HepG2 (cell line): ENCODE data around the gene LRRN4. TPM values are rescaled to one million over a fixed set of nuclear protein-coding genes. Genes with fewer than 3 reads are reported as not detected.

Experiments used
- ARNT2 ChIP-seq: sonication (generic); formaldehyde crosslinking; IDR thresholded peaks from 2 replicates; pipeline ENCODE4 v1.8.0; 2022; ENCODE audit warnings: mild to moderate bottlenecking, low read depth, missing genetic modification reagents, moderate library complexity
- DZIP1 ChIP-seq: sonication (generic); formaldehyde crosslinking; IDR thresholded peaks from 2 replicates; pipeline ENCODE4 v1.5.0; 2020; ENCODE audit warnings: mild to moderate bottlenecking, missing genetic modification reagents
- KLF15 ChIP-seq: sonication (generic); formaldehyde crosslinking; IDR thresholded peaks from 2 replicates; pipeline ENCODE4 v1.8.1; 2023; ENCODE audit warnings: borderline replicate concordance, mild to moderate bottlenecking, inconsistent platforms, missing genetic modification reagents, mixed read lengths
- MXD3 ChIP-seq: IDR thresholded peaks from 2 replicates; pipeline ENCODE4 v1.6.1; 2016; ENCODE audit warnings: mild to moderate bottlenecking, missing biosample characterization, missing genetic modification reagents
- PAWR ChIP-seq: sonication (generic); formaldehyde crosslinking; IDR thresholded peaks from 2 replicates; pipeline ENCODE4 v1.4.0; 2020; ENCODE audit warnings: missing genetic modification reagents, mild to moderate bottlenecking, borderline replicate concordance
- ZBTB26 ChIP-seq: IDR thresholded peaks from 2 replicates; pipeline ENCODE4 v1.6.1; 2016; ENCODE audit warnings: missing compliant biosample characterization, missing genetic modification reagents, borderline replicate concordance
- ZBTB40 ChIP-seq, 2 experiments: fragments of 450-650 bp in 1 of 2; sonication (generic) in 1 of 2; formaldehyde crosslinking in 1 of 2; IDR thresholded peaks; 2 replicates each; pipeline versions ENCODE4 v1.6.1 to v1.8.0; 2016 to 2022; ENCODE audit warnings: antibody characterized with exemption in 1 of 2, mild to moderate bottlenecking in 1 of 2, missing genetic modification reagents in 1 of 2
- ZNF20 ChIP-seq: sonication (generic); formaldehyde crosslinking; IDR thresholded peaks from 2 replicates; pipeline ENCODE4 v1.4.0; 2020; ENCODE audit warnings: mild to moderate bottlenecking, moderate library complexity, missing genetic modification reagents
- ZNF343 ChIP-seq: sonication (generic); formaldehyde crosslinking; IDR thresholded peaks from 2 replicates; pipeline ENCODE4 v1.4.0; 2020; ENCODE audit warnings: mild to moderate bottlenecking, missing genetic modification reagents
- ZNF761 ChIP-seq: sonication (generic); formaldehyde crosslinking; conservative IDR thresholded peaks from 2 replicates; pipeline ENCODE4 v1.4.0; 2020; ENCODE audit warnings: mild to moderate bottlenecking, missing genetic modification reagents
- polyA plus RNA-seq, 8 experiments: library from polyadenylated mRNA; depleted of rRNA in 3 of 8; stranded (reverse) in 7 of 8; unstranded in 1 of 8; fragments of >200 nt; fragmentation: Illumina TruSeq in 4 of 8; extraction: Trizol in 4 of 8; gene quantifications; 2 replicates each; pipeline versions ENCODE4 v1.2.1 to v1.2.3, GENCODE V29; 2011 to 2016; ENCODE audit warnings: low read depth in 4 of 8, missing spikeins in 1 of 8, mixed read lengths in 1 of 8; ENCODE audit not compliant: insufficient read depth in 1 of 8
- total RNA-seq, 5 experiments: library from RNA; depleted of rRNA; stranded (reverse); fragments of >200 nt; fragmentation: Illumina TruSeq; extraction: Trizol; gene quantifications; 2 replicates each; pipeline ENCODE4 v1.2.3, GENCODE V29; 2016; ENCODE audit warnings: low read depth in 1 of 5

Gene LRRN4
- total and polyA plus RNA-seq, 2 of the 13 experiments (the other 11 are each of a cell fraction or from before 2014, with no cell fraction given): 0.15 to 0.20 TPM

- TF ChIP-seq PAWR (CRISPR knock-in tag) (no peak), ZBTB26 (no peak), ZNF20 (CRISPR knock-in tag) (no peak), ZNF343 (CRISPR knock-in tag) (no peak), ZBTB40 (IDR thresholded peaks at IDR 0.05) (no peak), ZBTB40 (CRISPR knock-in tag; IDR thresholded peaks at IDR 0.05) (no peak), ARNT2 (CRISPR knock-in tag) (no peak), DZIP1 (CRISPR knock-in tag) (no peak), ZNF761 (CRISPR knock-in tag) (no peak), MXD3 (CRISPR knock-in tag) (no peak), KLF15 (no peak)
Observed at GRCh38 chr20:6024768-6025167, 29.1 kb downstream of the LRRN4 start (continued).
